Muscle of back (tissue), 13 donors: Measurements from ENCODE around the gene ZFP14. TPM values are rescaled to one million over a fixed set of nuclear protein-coding genes. Genes with fewer than 3 reads are reported as not detected.

Experiments
- DNase-seq, 3 donors: peaks; one replicate each; pipeline versions ENCODE4 v3.0.0 to v3.0.0-alpha.2; 2013
- long read RNA-seq, 9 donors: transcript quantifications; one replicate each; lab custom pipeline, GENCODE V29; 2026
- polyA plus RNA-seq, 10 donors: library from polyadenylated mRNA; unstranded; fragments of 120-200 nt; gene quantifications; one replicate each; pipeline ENCODE4 v1.2.1, GENCODE V29; 2013; ENCODE audit not compliant: insufficient read length in 10 of 10

The ZFP14 gene
- 1 to 10 TPM; 4.3 to 8.2 (median 6.1) TPM for polyA plus RNA-seq
- long read RNA-seq, donor 1, full-length matches to known transcripts, result 1 of 1 reads
- long read RNA-seq, donor 1, partial matches to known transcripts, result 0 of 1 reads
- long read RNA-seq, donor 1, other reads (novel, unspliced or antisense), result 0 of 1 reads
- long read RNA-seq, donor 2, result 0 reads
- long read RNA-seq, donor 3, result 0 reads
- long read RNA-seq, donor 4, result 0 reads
- long read RNA-seq, donor 5, full-length matches to known transcripts, result 2 of 2 reads
- long read RNA-seq, donor 5, partial matches to known transcripts, result 0 of 2 reads
- long read RNA-seq, donor 5, other reads (novel, unspliced or antisense), result 0 of 2 reads
- long read RNA-seq, donor 6, full-length matches to known transcripts, result 1 of 1 reads
- long read RNA-seq, donor 6, partial matches to known transcripts, result 0 of 1 reads
- long read RNA-seq, donor 6, other reads (novel, unspliced or antisense), result 0 of 1 reads
- long read RNA-seq, donor 7, full-length matches to known transcripts, result 2 of 2 reads
- long read RNA-seq, donor 7, partial matches to known transcripts, result 0 of 2 reads
- long read RNA-seq, donor 7, other reads (novel, unspliced or antisense), result 0 of 2 reads
- long read RNA-seq, donor 8, result 0 reads
- long read RNA-seq, donor 9, result 0 reads

GRCh38 chr19:36378625-36379509, at the start of gene ZFP14:
ZFP14 (minus strand) TSS chr19:36379201; CDS start chr19:36367892, 11,309 bp downstream.
- DNase-seq, result peak; percentile 93 to 98 (median 95)

GRCh38 chr19:36423925-36424324, 44.9 kb upstream of the ZFP14 start:
- no peak for DNase-seq

GRCh38 chr19:36421749-36422481, 42.9 kb upstream of the ZFP14 start:
- DNase-seq, result no peak

- DNase-seq, result peak; percentile 38 to 83 (median 68)
Measured at GRCh38 chr19:36420961-36421748, 42.2 kb upstream of the ZFP14 start.

- peak; percentile 87 to 98 (median 93) for DNase-seq
Measured at GRCh38 chr19:36418287-36419001, 39.4 kb upstream of the ZFP14 start, which contains the start of gene ZFP82. ZFP82 (minus strand) TSS chr19:36418644; CDS start chr19:36409789, 8,855 bp downstream.

- DNase-seq, result no peak
Measured at GRCh38 chr19:36417752-36418286, 38.8 kb upstream of the ZFP14 start.

- DNase-seq, result no peak
Measured at GRCh38 chr19:36409841-36410240, 30.8 kb upstream of the ZFP14 start.

GRCh38 chr19:36408101-36408500, 29.1 kb upstream of the ZFP14 start:
- no peak for DNase-seq

- no peak for DNase-seq
Measured at GRCh38 chr19:36404498-36404897, 25.5 kb upstream of the ZFP14 start.

- no peak for DNase-seq
Measured at GRCh38 chr19:36401475-36401874, 22.5 kb upstream of the ZFP14 start.

- no peak for DNase-seq
Measured at GRCh38 chr19:36398571-36398970, 19.6 kb upstream of the ZFP14 start.

GRCh38 chr19:36392916-36393673, 14.1 kb upstream of the ZFP14 start:
- DNase-seq, result no peak

GRCh38 chr19:36379510-36379819, 464 bp upstream of the ZFP14 start:
- no peak for DNase-seq

GRCh38 chr19:36377541-36378178, 1.3 kb downstream of the ZFP14 start:
- DNase-seq, result no peak

GRCh38 chr19:36373638-36374156, 5.3 kb downstream of the ZFP14 start:
- no peak for DNase-seq

GRCh38 chr19:36371886-36372285, 7.1 kb downstream of the ZFP14 start:
- no peak for DNase-seq

GRCh38 chr19:36363845-36364244, 15.2 kb downstream of the ZFP14 start:
- no peak for DNase-seq

- DNase-seq, result no peak
Measured at GRCh38 chr19:36340786-36341372, 38.1 kb downstream of the ZFP14 start.
